Measurements from ENCODE around the gene ZNF491. TPM values are rescaled to one million over a fixed set of nuclear protein-coding genes. Genes with fewer than 3 reads are reported as not detected.

Gene ZNF491
- total RNA-seq, 2 experiments from 2014 or later, result 2.0 to 6.2 TPM

GRCh38 chr19:11814700-11815035 lies 16.3 kb downstream of the ZNF491 start:
- no peak for DNase-seq (ENCODE audit: low spot score)
- CTCF ChIA-PET (ENCODE audit: unreplicated experiment), result interaction anchor here (0.5 kb wide), 1 partner anchor 252 kb away, joined by 5 read pairs; no protein-coding TSS in a partner anchor
- TF ChIP-seq EZH2phosphoT487 (IDR thresholded peaks at IDR 0.05; ENCODE audit: borderline replicate concordance, low read depth, low read length) (no peak), CTCF (conservative IDR thresholded peaks at IDR 0.05; ENCODE audit: low read length) (no peak)
- no peaks in the 10 kb centered on the region for H3K9me2 ChIP-seq (ENCODE audit: insufficient read depth, low read length)
- H3K36me3 ChIP-seq (ENCODE audit: insufficient read depth, low read length), result no peaks in the 10 kb centered on the region
- no peaks in the 10 kb centered on the region for H3K9me3 ChIP-seq (ENCODE audit: low read length)
- H3K4me1 ChIP-seq (ENCODE audit: insufficient read depth, low read length, poor library complexity, severe bottlenecking), result peaks cover 11% of the 10 kb centered on the region
- peak overlapping the region; percentile 93; the same call in 1 of the 2 replicates for H2AFZ ChIP-seq (ENCODE audit: low read length)
- no peaks in the 10 kb centered on the region for H3K79me2 ChIP-seq (ENCODE audit: insufficient read depth, low read depth, low read length)
- no peaks in the 10 kb centered on the region for H4K20me1 ChIP-seq (ENCODE audit: insufficient read depth, low read length)
- H3K4me2 ChIP-seq (ENCODE audit: low read length), result peak overlapping the region; percentile 76
- POLR2A ChIA-PET, result no interaction called here
- no peak overlapping the region for H3K27ac ChIP-seq (ENCODE audit: low read depth, low read length, poor library complexity, severe bottlenecking)
- intact Hi-C loops (cut with micrococcal nuclease; ENCODE audit: unreplicated experiment), result loop anchor here (1.0 kb wide), 1 partner anchor 16 kb away; the partner anchor contains the start of gene ZNF491
- peak overlapping the region; percentile 77 for H3K4me3 ChIP-seq (ENCODE audit: low read depth, low read length, poor library complexity, severe bottlenecking)
- no TSS peak for BruUV-seq (replicated peaks)

- H2AFZ ChIP-seq (ENCODE audit: low read length), result no peak overlapping the region
- H4K20me1 ChIP-seq (ENCODE audit: insufficient read depth, low read length), result no peaks in the 10 kb centered on the region
- H3K36me3 ChIP-seq (ENCODE audit: insufficient read depth, low read length), result no peaks in the 10 kb centered on the region
- POLR2A ChIA-PET, result no interaction called here
- TF ChIP-seq EZH2phosphoT487 (IDR thresholded peaks at IDR 0.05; ENCODE audit: borderline replicate concordance, low read depth, low read length) (no peak), CTCF (conservative IDR thresholded peaks at IDR 0.05; ENCODE audit: low read length) (no peak)
- CTCF ChIA-PET (ENCODE audit: unreplicated experiment), result no interaction called here
- H3K9me2 ChIP-seq (ENCODE audit: insufficient read depth, low read length), result no peaks in the 10 kb centered on the region
- no peak overlapping the region for H3K4me2 ChIP-seq (ENCODE audit: low read length)
- DNase-seq (ENCODE audit: low spot score), result no peak
- H3K79me2 ChIP-seq (ENCODE audit: insufficient read depth, low read depth, low read length), result no peaks in the 10 kb centered on the region
- intact Hi-C loops (cut with micrococcal nuclease; ENCODE audit: unreplicated experiment), result no loop called here
- no peak overlapping the region for H3K4me3 ChIP-seq (ENCODE audit: low read depth, low read length, poor library complexity, severe bottlenecking)
- BruUV-seq (replicated peaks), result no TSS peak
- no peak overlapping the region for H3K27ac ChIP-seq (ENCODE audit: low read depth, low read length, poor library complexity, severe bottlenecking)
- no peaks in the 10 kb centered on the region for H3K9me3 ChIP-seq (ENCODE audit: low read length)
- H3K4me1 ChIP-seq (ENCODE audit: insufficient read depth, low read length, poor library complexity, severe bottlenecking), result no peaks in the 10 kb centered on the region
These were observed 23.3 kb downstream of the ZNF491 start for GRCh38 chr19:11821474-11822109.

All from OCI-LY7 (cell line).